Stimulated activated CD8-positive, alpha-beta memory T cell treated with anti-CD3 and anti-CD28 coated beads, Interleukin-4, amount 100 ng/mL, for 48 hours (primary cell): ENCODE results near the gene HEG1.
"Not testable (repeated sequence)": the region's sequence is repeated elsewhere in the genome, so short reads cannot be mapped to it uniquely, and the experiment has no call there.

ENCODE experiments used
- DNase-seq: peaks from one replicate; pipeline ENCODE4 v3.0.0-alpha.2; 2020

Gene HEG1

GRCh38 chr3:124978627-124979026, 77.2 kb downstream of the HEG1 start:
- DNase-seq: no peak

GRCh38 chr3:124976383-124976782, 79.4 kb downstream of the HEG1 start:
- no peak for DNase-seq

GRCh38 chr3:124974691-124975090, 81.1 kb downstream of the HEG1 start:
- no peak for DNase-seq

GRCh38 chr3:124973290-124973689, 82.5 kb downstream of the HEG1 start:
- DNase-seq: no peak

- DNase-seq: no peak
Observed at GRCh38 chr3:124972457-124972856, 83.3 kb downstream of the HEG1 start.

GRCh38 chr3:124969963-124970722, 85.7 kb downstream of the HEG1 start:
- DNase-seq: no peak

GRCh38 chr3:124969190-124969589, 86.6 kb downstream of the HEG1 start:
- DNase-seq: no peak

- no peak for DNase-seq
Observed at GRCh38 chr3:124967964-124968363, 87.8 kb downstream of the HEG1 start.

- DNase-seq: no peak
Observed at GRCh38 chr3:124966521-124967445, 89.0 kb downstream of the HEG1 start.

GRCh38 chr3:124965413-124965812, 90.4 kb downstream of the HEG1 start:
- DNase-seq: no peak

GRCh38 chr3:124964387-124964786, 91.4 kb downstream of the HEG1 start:
- no peak for DNase-seq

GRCh38 chr3:124963755-124964154, 92.0 kb downstream of the HEG1 start:
- no peak for DNase-seq

GRCh38 chr3:124962403-124962940, 93.3 kb downstream of the HEG1 start:
- DNase-seq: no peak

- no peak for DNase-seq
Observed at GRCh38 chr3:124960698-124961097, 95.1 kb downstream of the HEG1 start.

GRCh38 chr3:124960105-124960504, 95.7 kb downstream of the HEG1 start:
- DNase-seq: no peak

- DNase-seq: not testable (repeated sequence)
Observed at GRCh38 chr3:124957951-124958350, 97.8 kb downstream of the HEG1 start.

GRCh38 chr3:124952282-124952855, 103.4 kb downstream of the HEG1 start:
- no peak for DNase-seq

- no peak for DNase-seq
Observed at GRCh38 chr3:124951511-124952281, 104.1 kb downstream of the HEG1 start.

- DNase-seq: no peak
Observed at GRCh38 chr3:124950026-124950425, 105.8 kb downstream of the HEG1 start.

GRCh38 chr3:124942613-124943012, 113.2 kb downstream of the HEG1 start:
- DNase-seq: no peak

- no peak for DNase-seq
Observed at GRCh38 chr3:124941771-124942170, 114.0 kb downstream of the HEG1 start.

- DNase-seq: no peak
Observed at GRCh38 chr3:124939661-124940060, 116.1 kb downstream of the HEG1 start.

GRCh38 chr3:124938896-124939295, 116.9 kb downstream of the HEG1 start:
- no peak for DNase-seq
